NCI-H187 treated with DMSO at 0.1 percent for 48 hours (cell line): Measurements from ENCODE around the gene ESD.
"Not testable (repeated sequence)": the region's sequence is repeated elsewhere in the genome, so short reads cannot be mapped to it uniquely, and the experiment has no call there.

Source experiments
- DNase-seq: peaks from one replicate; lab custom pipeline; 2025; lab: John Stamatoyannopoulos, UW

The ESD gene

GRCh38 chr13:46783504-46783903 lies 13.5 kb downstream of the ESD start:
- no peak for DNase-seq

GRCh38 chr13:46782691-46783090 lies 14.3 kb downstream of the ESD start:
- no peak for DNase-seq

- DNase-seq = no peak
These were observed 14.9 kb downstream of the ESD start for GRCh38 chr13:46782066-46782465.

GRCh38 chr13:46778890-46779289 lies 18.1 kb downstream of the ESD start:
- DNase-seq = no peak

GRCh38 chr13:46778095-46778494 lies 18.9 kb downstream of the ESD start:
- no peak for DNase-seq

- no peak for DNase-seq
These were observed 21.4 kb downstream of the ESD start for GRCh38 chr13:46775385-46776107.

GRCh38 chr13:46773541-46773940 lies 23.4 kb downstream of the ESD start:
- no peak for DNase-seq

GRCh38 chr13:46771693-46772092 lies 25.3 kb downstream of the ESD start:
- no peak for DNase-seq

- DNase-seq = not testable (repeated sequence)
These were observed 27.0 kb downstream of the ESD start for GRCh38 chr13:46769925-46770324.

GRCh38 chr13:46761866-46762265 lies 35.1 kb downstream of the ESD start:
- DNase-seq = no peak

GRCh38 chr13:46761174-46761573 lies 35.8 kb downstream of the ESD start:
- DNase-seq = no peak

- no peak for DNase-seq
These were observed 37.1 kb downstream of the ESD start for GRCh38 chr13:46759846-46760245.

GRCh38 chr13:46757640-46758039 lies 39.3 kb downstream of the ESD start:
- no peak for DNase-seq

- no peak for DNase-seq
These were observed 40.0 kb downstream of the ESD start for GRCh38 chr13:46756977-46757376.

- DNase-seq = not testable (repeated sequence)
These were observed 41.5 kb downstream of the ESD start for GRCh38 chr13:46755508-46755907.

- DNase-seq = no peak
These were observed 42.1 kb downstream of the ESD start for GRCh38 chr13:46754812-46755211.

GRCh38 chr13:46753917-46754316 lies 43.0 kb downstream of the ESD start:
- DNase-seq = no peak

GRCh38 chr13:46753137-46753536 lies 43.8 kb downstream of the ESD start:
- DNase-seq = no peak

- no peak for DNase-seq
These were observed 44.9 kb downstream of the ESD start for GRCh38 chr13:46751811-46752635.

- no peak for DNase-seq
These were observed 47.0 kb downstream of the ESD start for GRCh38 chr13:46749951-46750350.

- DNase-seq = no peak
These were observed 48.7 kb downstream of the ESD start for GRCh38 chr13:46748300-46748699.

GRCh38 chr13:46747031-46747820 lies 49.7 kb downstream of the ESD start:
- DNase-seq = no peak

GRCh38 chr13:46745706-46746105 lies 51.3 kb downstream of the ESD start:
- DNase-seq = no peak
